ENCODE data around the gene HRCT1. TPM values are rescaled to one million over a fixed set of nuclear protein-coding genes. Genes with fewer than 3 reads are reported as not detected.
"Not testable (repeated sequence)": the region's sequence is repeated elsewhere in the genome, so short reads cannot be mapped to it uniquely, and the experiment has no call there.

Gene HRCT1
- total RNA-seq, 5 donors from 2014 or later (not counting 1 experiment from before 2014, with no cell fraction given), result not detected

DNA sequence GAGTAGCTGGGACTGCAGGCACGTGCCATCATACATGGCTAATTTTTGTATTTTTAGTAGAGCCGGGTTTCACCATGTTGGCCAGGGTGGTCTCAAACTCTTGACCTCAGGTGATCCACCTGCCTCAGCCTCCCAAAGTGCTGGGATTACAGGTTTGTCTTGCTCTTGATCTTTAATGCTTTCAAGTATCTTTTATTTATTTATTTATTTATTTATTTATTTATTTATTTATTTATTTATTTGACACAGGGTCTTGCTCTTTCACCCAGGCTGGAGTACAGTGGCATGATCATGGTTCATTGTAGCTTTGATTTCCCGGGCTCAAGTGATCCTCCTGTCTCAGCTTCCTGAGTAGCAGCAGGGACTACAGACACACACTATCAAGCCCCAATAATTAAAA is 21.1 kb upstream of the HRCT1 start:
- H3K4me3 ChIP-seq (ENCODE audit: control insufficient read depth in 1 of 2, extremely low read depth in 1 of 2, low read length in 1 of 2); H3K36me3 Mint-ChIP-seq; H3K36me3 ChIP-seq (ENCODE audit: control insufficient read depth in 2 of 2, extremely low read depth in 1 of 2, insufficient read depth in 1 of 2, low read length in 1 of 2); H3K9me3 ChIP-seq; ATAC-seq (replicated peaks in 1 of 4); H3K4me3 Mint-ChIP-seq; H3K4me1 Mint-ChIP-seq; H3K27me3 ChIP-seq (replicated peaks in 1 of 2; ENCODE audit: control insufficient read depth in 2 of 2, extremely low read depth in 1 of 2, insufficient read depth in 2 of 2, low read length in 1 of 2); H3K27ac Mint-ChIP-seq; H3K4me1 ChIP-seq (ENCODE audit: control insufficient read depth in 1 of 2, extremely low read depth in 1 of 2, insufficient read depth in 2 of 2, low read length in 2 of 2); POLR2A ChIA-PET; DNase-seq; H3K9me3 Mint-ChIP-seq; H3K27ac ChIP-seq (ENCODE audit: low read length); H3K27me3 Mint-ChIP-seq: not testable (repeated sequence)
- WGBS (ENCODE audit: insufficient coverage), result no CpG with 5 or more reads among the region's 3 CpGs
- CTCF ChIA-PET, result interaction anchor here in 1 of 2 donors (1.6 kb wide), 1 partner anchor 94 kb away, joined by 4 read pairs; no protein-coding TSS in a partner anchor

DNA sequence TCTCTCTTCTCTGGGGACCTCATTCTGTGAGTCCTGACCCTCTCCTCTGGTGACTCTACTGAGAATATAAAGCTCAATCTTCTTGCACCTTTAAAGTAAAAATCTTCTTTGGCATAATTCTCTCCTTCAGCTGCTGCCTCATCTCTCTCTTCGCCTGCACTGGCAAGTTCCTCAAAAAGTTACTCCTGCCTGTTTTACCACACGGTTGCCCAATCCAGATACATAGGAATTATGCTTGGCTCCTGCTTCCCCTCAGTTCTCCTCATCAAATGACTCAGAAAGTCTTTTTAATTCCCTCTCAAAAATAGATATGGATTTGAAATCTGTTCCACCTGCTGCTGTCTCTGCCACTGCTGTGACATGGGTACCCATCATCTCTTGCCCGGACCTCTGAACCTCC is 14.4 kb upstream of the HRCT1 start:
- no peak for ATAC-seq (replicated peaks in 1 of 4)
- DNase-seq, result no peak
- Mint-ChIP-seq H3K4me1 (no peaks in the 10 kb centered on the region), H3K4me3 (no peak overlapping the region), H3K9me3 (no peaks in the 10 kb centered on the region), H3K36me3 (no peaks in the 10 kb centered on the region), H3K27me3 (peaks cover 8 to 29% of the 10 kb centered on the region in 2 donors), H3K27ac (no peak overlapping the region)
- Histone ChIP-seq H3K27ac (ENCODE audit: low read length) (no peak overlapping the region), H3K4me3 (ENCODE audit: control insufficient read depth in 1 of 2, extremely low read depth in 1 of 2, low read length in 1 of 2) (no peak overlapping the region), H3K36me3 (ENCODE audit: control insufficient read depth in 2 of 2, extremely low read depth in 1 of 2, insufficient read depth in 1 of 2, low read length in 1 of 2) (no peaks in the 10 kb centered on the region), H3K4me1 (ENCODE audit: control insufficient read depth in 1 of 2, extremely low read depth in 1 of 2, insufficient read depth in 2 of 2, low read length in 2 of 2) (no peaks in the 10 kb centered on the region), H3K9me3 (no peaks in the 10 kb centered on the region), H3K27me3 (replicated peaks in 1 of 2; ENCODE audit: control insufficient read depth in 2 of 2, extremely low read depth in 1 of 2, insufficient read depth in 2 of 2, low read length in 1 of 2) (peaks cover 0 to 29% of the 10 kb centered on the region in 2 experiments)
- ChIA-PET CTCF (no interaction called here), POLR2A (no interaction called here)
- 62% methylated on average over 3 of the region's 3 CpGs for WGBS (ENCODE audit: insufficient coverage)

DNA sequence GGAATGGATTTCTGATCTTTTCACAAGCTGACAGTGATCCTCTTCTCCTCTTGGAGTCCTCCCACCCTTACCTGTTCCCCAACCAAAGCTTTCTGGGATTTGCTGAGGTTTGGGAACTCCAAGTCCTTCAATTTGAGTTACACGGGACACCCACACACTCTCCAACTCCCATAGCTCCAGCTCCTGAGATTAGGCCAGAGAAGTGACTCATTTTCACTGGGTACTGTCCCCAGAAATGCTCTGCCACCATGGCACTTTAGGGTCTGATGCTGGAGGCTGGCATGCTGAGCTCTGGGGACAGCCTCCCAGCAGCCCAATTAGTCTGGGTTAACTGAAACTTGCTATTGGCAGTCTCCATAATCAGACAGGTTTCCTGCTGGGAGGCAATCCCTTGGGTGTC is 14.0 kb upstream of the HRCT1 start:
- no peaks in the 10 kb centered on the region for H3K9me3 Mint-ChIP-seq
- no peak overlapping the region for H3K4me3 Mint-ChIP-seq
- H3K27ac Mint-ChIP-seq, result no peak overlapping the region
- H3K27ac ChIP-seq (ENCODE audit: low read length), result no peak overlapping the region
- 83% methylated on average over 1 of the region's 1 CpG for WGBS (ENCODE audit: insufficient coverage)
- H3K27me3 ChIP-seq (replicated peaks in 1 of 2; ENCODE audit: control insufficient read depth in 2 of 2, extremely low read depth in 1 of 2, insufficient read depth in 2 of 2, low read length in 1 of 2), result peaks cover 0 to 29% of the 10 kb centered on the region in 2 experiments
- ChIA-PET POLR2A (no interaction called here), CTCF (interaction anchor here in 1 of 2 donors (0.6 kb wide), 2 partner anchors 120 to 265 kb away, joined by 4 to 6 read pairs; no protein-coding TSS in a partner anchor)
- ATAC-seq (replicated peaks in 1 of 4) (no peak), DNase-seq (no peak)
- H3K36me3 Mint-ChIP-seq, result no peaks in the 10 kb centered on the region
- no peaks in the 10 kb centered on the region for H3K9me3 ChIP-seq
- no peaks in the 10 kb centered on the region for H3K4me1 Mint-ChIP-seq
- no peak overlapping the region for H3K4me3 ChIP-seq (ENCODE audit: control insufficient read depth in 1 of 2, extremely low read depth in 1 of 2, low read length in 1 of 2)
- H3K27me3 Mint-ChIP-seq, result peaks cover 8 to 29% of the 10 kb centered on the region in 2 donors
- no peaks in the 10 kb centered on the region for H3K36me3 ChIP-seq (ENCODE audit: control insufficient read depth in 2 of 2, extremely low read depth in 1 of 2, insufficient read depth in 1 of 2, low read length in 1 of 2)
- no peaks in the 10 kb centered on the region for H3K4me1 ChIP-seq (ENCODE audit: control insufficient read depth in 1 of 2, extremely low read depth in 1 of 2, insufficient read depth in 2 of 2, low read length in 2 of 2)

GRCh38 chr9:35896570-35896969 is 9.4 kb upstream of the HRCT1 start:
- no CpG with 5 or more reads among the region's 2 CpGs for WGBS (ENCODE audit: insufficient coverage)
- CTCF ChIA-PET, result no interaction called here
- Mint-ChIP-seq H3K9me3 (no peaks in the 10 kb centered on the region), H3K36me3 (no peaks in the 10 kb centered on the region), H3K4me1 (no peaks in the 10 kb centered on the region), H3K27ac (no peak overlapping the region), H3K27me3 (peaks cover 11 to 29% of the 10 kb centered on the region in 2 donors), H3K4me3 (no peak overlapping the region)
- Histone ChIP-seq H3K4me3 (ENCODE audit: control insufficient read depth in 1 of 2, extremely low read depth in 1 of 2, low read length in 1 of 2) (no peak overlapping the region), H3K27me3 (replicated peaks in 1 of 2; ENCODE audit: control insufficient read depth in 2 of 2, extremely low read depth in 1 of 2, insufficient read depth in 2 of 2, low read length in 1 of 2) (peaks cover 0 to 23% of the 10 kb centered on the region in 2 experiments), H3K27ac (ENCODE audit: low read length) (no peak overlapping the region), H3K4me1 (ENCODE audit: control insufficient read depth in 1 of 2, extremely low read depth in 1 of 2, insufficient read depth in 2 of 2, low read length in 2 of 2) (no peaks in the 10 kb centered on the region), H3K9me3 (no peaks in the 10 kb centered on the region), H3K36me3 (ENCODE audit: control insufficient read depth in 2 of 2, extremely low read depth in 1 of 2, insufficient read depth in 1 of 2, low read length in 1 of 2) (no peaks in the 10 kb centered on the region)
- ATAC-seq (replicated peaks in 1 of 4) (no peak), DNase-seq (no peak)
- POLR2A ChIA-PET, result no interaction called here

DNA sequence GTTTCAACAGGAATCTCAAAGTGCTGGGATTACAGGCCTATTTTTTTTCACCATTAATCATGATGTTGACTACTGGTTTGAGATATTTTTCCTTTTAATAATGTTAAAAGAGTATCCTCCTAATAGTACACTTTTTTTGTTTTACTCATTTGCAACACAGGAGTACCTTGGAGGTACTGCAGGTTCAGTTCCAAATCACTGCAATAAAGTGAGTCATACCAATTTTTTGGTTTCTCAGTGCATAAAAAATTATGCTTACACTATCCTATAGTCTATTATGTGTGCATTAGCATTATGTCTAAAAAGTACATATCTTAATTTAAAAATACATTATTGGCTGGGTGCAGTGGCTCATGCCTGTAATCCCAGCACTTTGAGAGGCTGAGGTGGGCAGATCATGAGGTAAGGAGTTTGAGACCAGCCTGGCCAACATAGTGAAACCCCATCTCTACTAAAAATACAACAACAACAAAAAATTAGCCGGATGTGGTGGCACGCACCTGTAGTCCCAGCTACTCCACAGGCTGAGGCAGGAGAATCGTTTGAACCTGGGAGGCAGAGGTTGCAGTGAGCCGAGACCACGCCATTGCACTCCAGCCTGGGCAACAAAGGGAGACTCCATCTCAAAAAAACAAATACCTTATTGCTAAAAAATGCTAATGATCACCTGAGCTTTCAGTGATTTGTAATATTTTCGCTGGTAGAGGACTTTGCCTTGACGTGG is 8.5 kb upstream of the HRCT1 start:
- POLR2A ChIA-PET; H3K27ac ChIP-seq (ENCODE audit: low read length); H3K36me3 Mint-ChIP-seq; DNase-seq; H3K4me1 ChIP-seq (ENCODE audit: control insufficient read depth in 1 of 2, extremely low read depth in 1 of 2, insufficient read depth in 2 of 2, low read length in 2 of 2); H3K9me3 Mint-ChIP-seq; CTCF ChIA-PET; H3K4me3 Mint-ChIP-seq; H3K9me3 ChIP-seq; H3K27ac Mint-ChIP-seq; H3K4me3 ChIP-seq (ENCODE audit: control insufficient read depth in 1 of 2, extremely low read depth in 1 of 2, low read length in 1 of 2); H3K4me1 Mint-ChIP-seq; H3K36me3 ChIP-seq (ENCODE audit: control insufficient read depth in 2 of 2, extremely low read depth in 1 of 2, insufficient read depth in 1 of 2, low read length in 1 of 2); ATAC-seq (replicated peaks in 1 of 4): not testable (repeated sequence)
- H3K27me3 Mint-ChIP-seq, result peaks cover 4 to 26% of the 10 kb centered on the region in 2 donors
- H3K27me3 ChIP-seq (replicated peaks in 1 of 2; ENCODE audit: control insufficient read depth in 2 of 2, extremely low read depth in 1 of 2, insufficient read depth in 2 of 2, low read length in 1 of 2), result peaks cover 0 to 17% of the 10 kb centered on the region in 2 experiments
- 81% methylated on average over 3 of the region's 7 CpGs for WGBS (ENCODE audit: insufficient coverage)

DNA sequence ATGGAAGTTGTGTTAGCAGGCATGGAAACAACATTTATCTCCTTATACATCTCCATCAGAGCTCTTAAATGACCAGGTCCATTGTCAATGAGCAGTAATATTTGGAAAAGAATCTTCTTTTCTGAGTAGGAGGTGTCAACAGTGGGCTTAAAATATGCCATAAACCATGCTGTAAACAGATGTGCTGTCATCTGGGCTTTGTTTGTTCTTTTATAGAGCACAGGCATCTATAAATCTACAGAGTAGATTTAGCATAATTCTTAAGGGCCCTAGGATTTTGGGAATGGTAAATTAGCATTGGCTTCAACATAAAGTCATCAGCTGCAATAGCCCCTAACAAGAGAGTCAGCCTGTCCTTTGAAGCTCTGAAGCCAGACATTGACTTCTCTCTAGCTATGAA is 7.7 kb upstream of the HRCT1 start:
- no peaks in the 10 kb centered on the region for H3K36me3 Mint-ChIP-seq
- ChIA-PET POLR2A (no interaction called here), CTCF (interaction anchor here (0.6 to 0.9 kb wide), 2 partner anchors 19 to 58 kb away, joined by 3 to 6 read pairs; no protein-coding TSS in a partner anchor)
- peaks cover 6% of the 10 kb centered on the region in 3 donors for H3K4me1 Mint-ChIP-seq
- H3K9me3 Mint-ChIP-seq, result no peaks in the 10 kb centered on the region
- no peaks in the 10 kb centered on the region for H3K36me3 ChIP-seq (ENCODE audit: control insufficient read depth in 2 of 2, extremely low read depth in 1 of 2, insufficient read depth in 1 of 2, low read length in 1 of 2)
- peaks cover 4 to 24% of the 10 kb centered on the region in 2 donors for H3K27me3 Mint-ChIP-seq
- H3K27me3 ChIP-seq (replicated peaks in 1 of 2; ENCODE audit: control insufficient read depth in 2 of 2, extremely low read depth in 1 of 2, insufficient read depth in 2 of 2, low read length in 1 of 2), result peaks cover 0 to 15% of the 10 kb centered on the region in 2 experiments
- peaks cover 2 to 3% of the 10 kb centered on the region in 2 experiments for H3K4me1 ChIP-seq (ENCODE audit: control insufficient read depth in 1 of 2, extremely low read depth in 1 of 2, insufficient read depth in 2 of 2, low read length in 2 of 2)
- H3K27ac Mint-ChIP-seq, result no peak overlapping the region
- no peak overlapping the region for H3K27ac ChIP-seq (ENCODE audit: low read length)
- H3K9me3 ChIP-seq, result no peaks in the 10 kb centered on the region
- H3K4me3 Mint-ChIP-seq, result no peak overlapping the region
- H3K4me3 ChIP-seq (ENCODE audit: control insufficient read depth in 1 of 2, extremely low read depth in 1 of 2, low read length in 1 of 2), result no peak overlapping the region
- ATAC-seq (replicated peaks in 1 of 4) (no peak), DNase-seq (no peak)

All from T-cell (primary cell).